Nephron (organoid): ENCODE results near the gene PRPF6.

Experiments
- H3K27ac Mint-ChIP-seq, 3 experiments: 2 replicates each; pipeline ENCODE4 v1.8.0; 2020; ENCODE audit warnings: mixed read lengths in 3 of 3, mild to moderate bottlenecking in 2 of 3, moderate library complexity in 1 of 3
- H3K27me3 Mint-ChIP-seq: 2 replicates; pipeline ENCODE4 v1.8.0; 2021; ENCODE audit warnings: low read depth, mild to moderate bottlenecking, moderate library complexity, mixed read lengths
- H3K36me3 Mint-ChIP-seq: 2 replicates; pipeline ENCODE4 v1.8.0; 2020; ENCODE audit warnings: low read depth, mixed read lengths
- H3K4me1 Mint-ChIP-seq: 2 replicates; pipeline ENCODE4 v1.8.0; 2020; ENCODE audit warnings: mixed read lengths
- H3K4me3 Mint-ChIP-seq, 3 experiments: 2 replicates each; pipeline ENCODE4 v1.8.0; 2020; ENCODE audit warnings: mild to moderate bottlenecking in 3 of 3, mixed read lengths in 3 of 3, moderate library complexity in 2 of 3
- H3K9me3 Mint-ChIP-seq: 2 replicates; pipeline ENCODE4 v1.8.0; 2020; ENCODE audit warnings: mixed read lengths
- TF ChIP-seq, protein P1 (sequence below), 3 experiments: fragments of 200-600 bp; sonication (generic); IDR thresholded peaks; one replicate each; pipeline ENCODE4 v1.5.0; 2021; ENCODE audit warnings: antibody characterized with exemption in 3 of 3; ENCODE audit not compliant: unreplicated experiment in 3 of 3

PRPF6 gene, protein sequence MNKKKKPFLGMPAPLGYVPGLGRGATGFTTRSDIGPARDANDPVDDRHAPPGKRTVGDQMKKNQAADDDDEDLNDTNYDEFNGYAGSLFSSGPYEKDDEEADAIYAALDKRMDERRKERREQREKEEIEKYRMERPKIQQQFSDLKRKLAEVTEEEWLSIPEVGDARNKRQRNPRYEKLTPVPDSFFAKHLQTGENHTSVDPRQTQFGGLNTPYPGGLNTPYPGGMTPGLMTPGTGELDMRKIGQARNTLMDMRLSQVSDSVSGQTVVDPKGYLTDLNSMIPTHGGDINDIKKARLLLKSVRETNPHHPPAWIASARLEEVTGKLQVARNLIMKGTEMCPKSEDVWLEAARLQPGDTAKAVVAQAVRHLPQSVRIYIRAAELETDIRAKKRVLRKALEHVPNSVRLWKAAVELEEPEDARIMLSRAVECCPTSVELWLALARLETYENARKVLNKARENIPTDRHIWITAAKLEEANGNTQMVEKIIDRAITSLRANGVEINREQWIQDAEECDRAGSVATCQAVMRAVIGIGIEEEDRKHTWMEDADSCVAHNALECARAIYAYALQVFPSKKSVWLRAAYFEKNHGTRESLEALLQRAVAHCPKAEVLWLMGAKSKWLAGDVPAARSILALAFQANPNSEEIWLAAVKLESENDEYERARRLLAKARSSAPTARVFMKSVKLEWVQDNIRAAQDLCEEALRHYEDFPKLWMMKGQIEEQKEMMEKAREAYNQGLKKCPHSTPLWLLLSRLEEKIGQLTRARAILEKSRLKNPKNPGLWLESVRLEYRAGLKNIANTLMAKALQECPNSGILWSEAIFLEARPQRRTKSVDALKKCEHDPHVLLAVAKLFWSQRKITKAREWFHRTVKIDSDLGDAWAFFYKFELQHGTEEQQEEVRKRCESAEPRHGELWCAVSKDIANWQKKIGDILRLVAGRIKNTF

DNA sequence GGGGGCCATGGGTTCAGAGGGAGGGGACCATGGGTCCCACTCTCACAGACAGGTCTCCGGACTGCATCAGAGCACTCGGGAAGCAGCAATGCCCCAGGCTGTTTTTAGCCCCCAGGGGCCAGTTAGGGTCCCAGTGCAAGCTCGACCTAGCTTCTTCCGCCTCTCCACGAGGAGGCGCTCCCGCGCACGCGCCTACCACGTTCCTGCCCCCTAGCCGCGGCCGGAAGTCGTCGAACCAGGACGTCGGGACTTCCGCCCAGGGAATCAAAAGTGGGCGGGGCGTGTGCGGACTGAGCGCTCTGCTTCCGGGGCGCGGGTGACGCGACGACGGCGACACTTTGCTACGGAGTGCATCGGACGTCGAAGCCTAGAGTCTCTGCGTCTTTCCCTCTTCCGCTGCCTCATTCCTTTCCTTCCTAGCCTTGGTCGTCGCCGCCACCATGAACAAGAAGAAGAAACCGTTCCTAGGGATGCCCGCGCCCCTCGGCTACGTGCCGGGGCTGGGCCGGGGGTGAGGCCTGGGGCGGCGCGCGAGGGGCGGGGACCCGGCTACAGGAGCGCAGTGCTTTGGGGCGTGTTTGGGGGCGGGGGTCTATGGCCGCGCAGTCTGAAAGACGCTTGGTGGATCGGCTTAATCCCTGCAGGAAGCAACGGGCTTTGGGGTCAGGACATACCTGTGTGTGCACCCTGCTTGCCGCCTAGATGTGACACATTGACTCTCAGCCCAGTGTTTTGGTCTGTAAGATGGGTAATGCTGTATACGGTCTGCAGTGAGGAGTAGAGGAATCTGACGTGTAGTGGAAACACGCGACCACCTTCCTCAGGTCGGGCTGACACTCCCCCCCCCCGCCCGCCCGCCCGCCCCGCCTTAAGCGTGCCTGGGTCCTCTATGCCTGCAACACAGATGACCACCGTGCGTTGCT, at the start of gene PRPF6:
TSS of gene PRPF6 (plus strand) at position 327 of the 923 bp plus-strand sequence. CDS start at position 441, 114 bp downstream.
- TF ChIP-seq, protein P1, sequence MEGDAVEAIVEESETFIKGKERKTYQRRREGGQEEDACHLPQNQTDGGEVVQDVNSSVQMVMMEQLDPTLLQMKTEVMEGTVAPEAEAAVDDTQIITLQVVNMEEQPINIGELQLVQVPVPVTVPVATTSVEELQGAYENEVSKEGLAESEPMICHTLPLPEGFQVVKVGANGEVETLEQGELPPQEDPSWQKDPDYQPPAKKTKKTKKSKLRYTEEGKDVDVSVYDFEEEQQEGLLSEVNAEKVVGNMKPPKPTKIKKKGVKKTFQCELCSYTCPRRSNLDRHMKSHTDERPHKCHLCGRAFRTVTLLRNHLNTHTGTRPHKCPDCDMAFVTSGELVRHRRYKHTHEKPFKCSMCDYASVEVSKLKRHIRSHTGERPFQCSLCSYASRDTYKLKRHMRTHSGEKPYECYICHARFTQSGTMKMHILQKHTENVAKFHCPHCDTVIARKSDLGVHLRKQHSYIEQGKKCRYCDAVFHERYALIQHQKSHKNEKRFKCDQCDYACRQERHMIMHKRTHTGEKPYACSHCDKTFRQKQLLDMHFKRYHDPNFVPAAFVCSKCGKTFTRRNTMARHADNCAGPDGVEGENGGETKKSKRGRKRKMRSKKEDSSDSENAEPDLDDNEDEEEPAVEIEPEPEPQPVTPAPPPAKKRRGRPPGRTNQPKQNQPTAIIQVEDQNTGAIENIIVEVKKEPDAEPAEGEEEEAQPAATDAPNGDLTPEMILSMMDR (IDR thresholded peaks at IDR 0.05; ENCODE audit: unreplicated experiment in 3 of 3), result peak; percentile 78 to 95 (median 83)
- H3K4me3 Mint-ChIP-seq, result peak within 1 kb of the TSS; percentile 95 to 99 (median 96)
- peak within 1 kb of the TSS; percentile 89 to 97 (median 95) for H3K27ac Mint-ChIP-seq
- H3K9me3 Mint-ChIP-seq, result no peaks in the 10 kb centered on the region
- peaks cover 35% of the 10 kb centered on the region for H3K4me1 Mint-ChIP-seq
- H3K36me3 Mint-ChIP-seq, result peaks cover 27% of the 10 kb centered on the region
- peaks cover 3% of the 10 kb centered on the region for H3K27me3 Mint-ChIP-seq

DNA sequence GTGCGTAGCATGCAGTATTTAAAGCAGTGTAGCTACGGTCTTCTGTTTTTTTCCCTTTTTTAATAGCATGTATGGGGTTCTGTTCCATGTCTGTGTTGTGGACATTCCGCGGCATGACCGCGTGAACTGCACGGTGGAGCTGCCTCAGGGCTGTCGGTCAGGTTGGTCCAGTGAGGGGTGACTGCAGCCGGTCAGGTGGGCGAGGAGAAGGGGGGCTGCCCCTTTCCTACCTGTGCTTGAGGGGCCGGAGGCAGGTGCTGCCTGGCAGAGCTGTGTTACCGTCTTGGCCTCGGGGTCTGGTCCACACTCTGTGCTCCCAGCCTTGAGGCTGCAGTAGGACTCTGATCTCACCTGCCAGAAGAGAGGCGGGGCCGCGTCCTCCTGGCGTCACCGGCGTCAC, 49.2 kb upstream of the PRPF6 start:
- peaks cover 5% of the 10 kb centered on the region for H3K4me1 Mint-ChIP-seq
- no peaks in the 10 kb centered on the region for H3K9me3 Mint-ChIP-seq
- H3K27ac Mint-ChIP-seq, result no peak overlapping the region
- TF ChIP-seq, protein P1 (IDR thresholded peaks at IDR 0.05; ENCODE audit: unreplicated experiment in 3 of 3), result no peak
- peaks cover 65% of the 10 kb centered on the region for H3K36me3 Mint-ChIP-seq
- H3K27me3 Mint-ChIP-seq, result no peaks in the 10 kb centered on the region
- no peak overlapping the region for H3K4me3 Mint-ChIP-seq

DNA sequence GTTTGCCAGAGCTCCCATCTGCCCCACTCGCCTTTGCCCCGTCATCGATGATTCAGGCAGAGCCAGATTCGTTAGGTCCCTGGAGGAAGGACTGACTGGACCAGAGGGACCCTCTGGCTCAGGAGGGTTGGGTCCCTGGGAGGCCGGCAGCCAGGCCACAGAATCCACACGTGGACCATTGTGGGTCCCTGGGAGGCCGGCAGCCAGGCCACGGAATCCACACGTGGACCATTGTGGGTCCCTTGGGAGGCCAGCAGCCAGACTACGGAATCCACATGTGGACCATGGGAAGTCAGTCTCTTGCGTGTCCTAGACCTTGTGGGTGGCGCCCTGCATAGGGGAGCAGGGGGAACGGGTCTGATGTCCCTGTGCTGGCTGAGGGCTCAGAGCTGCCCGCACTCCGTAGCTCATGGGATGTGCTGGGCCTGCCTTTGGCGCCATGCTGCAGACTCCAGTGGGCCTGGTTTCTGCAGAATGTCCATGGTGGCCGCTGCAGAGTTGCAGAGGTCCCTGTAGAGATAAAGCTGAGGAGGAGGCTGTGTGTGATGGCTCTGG, 48.2 kb upstream of the PRPF6 start:
- Mint-ChIP-seq H3K9me3 (no peaks in the 10 kb centered on the region), H3K36me3 (peaks cover 62% of the 10 kb centered on the region), H3K27me3 (no peaks in the 10 kb centered on the region), H3K4me3 (no peak overlapping the region), H3K4me1 (peaks cover 5% of the 10 kb centered on the region), H3K27ac (no peak overlapping the region)
- TF ChIP-seq, protein P1 (IDR thresholded peaks at IDR 0.05; ENCODE audit: unreplicated experiment in 3 of 3), result no peak

DNA sequence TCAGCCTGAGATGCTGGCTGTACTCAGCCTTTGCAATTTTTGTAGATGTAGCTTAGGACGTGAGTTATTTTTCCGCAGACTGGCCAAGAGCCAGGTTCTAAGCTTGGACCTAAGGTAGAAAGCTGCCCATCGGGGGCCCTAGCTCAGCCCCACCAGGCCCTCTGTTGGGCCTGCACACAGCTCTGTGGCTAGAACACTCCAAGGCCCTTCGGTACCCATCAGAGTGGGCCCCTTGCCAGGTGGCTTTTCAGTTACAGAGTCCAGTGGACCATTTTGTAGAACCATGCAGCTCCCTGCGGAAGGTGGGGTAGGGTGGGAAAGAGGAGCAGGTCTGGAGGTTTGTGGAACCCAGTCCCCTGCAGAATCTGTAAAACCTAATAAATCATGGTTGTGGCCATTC, 47.3 kb upstream of the PRPF6 start:
- peaks cover 5% of the 10 kb centered on the region for H3K4me1 Mint-ChIP-seq
- no peaks in the 10 kb centered on the region for H3K9me3 Mint-ChIP-seq
- H3K36me3 Mint-ChIP-seq, result peaks cover 59% of the 10 kb centered on the region
- H3K27ac Mint-ChIP-seq, result no peak overlapping the region
- H3K27me3 Mint-ChIP-seq, result no peaks in the 10 kb centered on the region
- TF ChIP-seq, protein P1 (IDR thresholded peaks at IDR 0.05; ENCODE audit: unreplicated experiment in 3 of 3), result no peak
- H3K4me3 Mint-ChIP-seq, result no peak overlapping the region
